KBM-7 (cell line): Measurements from ENCODE around the gene FBN2.

Experiments used
- DNase-seq: peaks from one replicate; pipeline ENCODE4 v3.0.0-alpha.2; 2015
- in situ Hi-C: fragments of 300-500 bp; cut with MboI; formaldehyde crosslinking; loops from 2 replicates; pipeline ENCODE4 v1.14.3; 2020; ENCODE audit warnings: low sequenced_read_pairs, low pct_unique_long_range_greater_than_20kb, mixed read lengths

Gene FBN2

DNA sequence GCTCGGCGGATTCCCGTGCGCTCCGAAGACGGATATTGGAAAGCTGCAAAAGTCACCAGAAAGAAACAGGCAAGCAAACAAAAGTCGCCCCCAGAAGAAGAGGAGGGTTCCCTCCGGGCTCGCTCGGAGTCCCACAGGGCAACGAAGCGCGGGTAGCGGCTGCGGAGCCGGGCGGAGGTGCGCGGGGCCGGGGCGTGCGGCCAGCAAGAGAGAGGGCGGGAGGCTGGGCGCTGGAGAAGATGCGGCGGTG, at the start of gene FBN2:
Gene FBN2 (minus strand): TSS at position 246 of the 250 bp plus-strand sequence. CDS start 642 bp downstream, outside the sequence.
- DNase-seq, result no peak
- in situ Hi-C loops, result no loop called here

DNA sequence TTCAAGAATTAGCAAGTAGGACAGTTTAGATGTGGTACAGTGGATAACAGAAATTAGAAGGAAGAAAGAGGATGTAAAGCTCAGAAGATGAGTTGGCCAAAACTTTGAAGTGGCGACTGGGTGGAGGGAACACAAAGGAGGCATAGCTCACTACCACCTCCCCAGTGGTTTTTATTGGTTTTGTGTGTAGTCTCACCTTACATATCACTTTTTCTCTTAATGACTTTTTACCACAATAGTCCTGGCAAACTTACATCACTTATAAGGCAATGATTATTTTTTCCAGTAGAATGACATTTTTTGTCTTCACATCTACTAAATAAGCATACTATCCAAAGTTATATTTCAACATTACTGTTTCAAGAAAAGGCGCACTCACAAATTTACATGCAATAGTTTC, 49.2 kb upstream of the FBN2 start:
- in situ Hi-C loops, result no loop called here
- no peak for DNase-seq

DNA sequence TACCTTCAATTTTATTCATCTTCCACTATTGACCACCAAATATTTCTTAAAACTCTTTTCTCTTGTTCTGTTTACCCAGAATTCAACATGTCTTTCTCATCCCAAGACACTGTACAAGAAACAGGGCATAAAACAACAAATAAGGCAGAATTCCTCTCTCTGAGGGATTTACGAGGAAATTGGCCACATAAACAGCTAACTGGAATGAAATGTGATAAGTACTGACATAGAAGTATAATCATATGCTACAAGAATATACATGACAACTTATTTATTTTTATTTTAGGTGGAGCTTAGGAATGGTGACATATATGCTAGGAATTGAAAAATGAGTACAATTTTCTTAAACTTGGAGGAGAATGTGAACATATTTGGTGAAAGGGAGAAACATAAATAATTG, 48.8 kb upstream of the FBN2 start:
- in situ Hi-C loops, result no loop called here
- DNase-seq, result no peak

DNA sequence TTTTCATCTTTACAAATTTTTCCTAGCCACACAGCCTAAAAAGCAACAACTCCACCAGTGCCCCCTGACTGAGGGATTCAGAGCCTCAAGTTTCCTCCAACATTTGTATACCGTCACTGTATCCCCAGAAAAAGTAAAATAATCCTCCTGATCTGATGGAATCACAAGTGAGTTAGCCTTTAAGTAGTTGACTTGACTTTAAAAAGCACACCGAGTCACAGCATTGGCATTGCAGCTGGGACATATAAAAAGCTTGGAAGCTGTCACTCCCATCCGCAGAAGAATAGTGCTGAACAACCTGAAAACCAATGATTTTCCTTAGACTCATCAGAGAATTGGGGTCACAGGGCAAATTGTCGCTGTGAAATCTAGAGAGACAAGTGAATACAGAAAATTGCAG, 41.6 kb upstream of the FBN2 start:
- in situ Hi-C loops, result no loop called here
- no peak for DNase-seq

DNA sequence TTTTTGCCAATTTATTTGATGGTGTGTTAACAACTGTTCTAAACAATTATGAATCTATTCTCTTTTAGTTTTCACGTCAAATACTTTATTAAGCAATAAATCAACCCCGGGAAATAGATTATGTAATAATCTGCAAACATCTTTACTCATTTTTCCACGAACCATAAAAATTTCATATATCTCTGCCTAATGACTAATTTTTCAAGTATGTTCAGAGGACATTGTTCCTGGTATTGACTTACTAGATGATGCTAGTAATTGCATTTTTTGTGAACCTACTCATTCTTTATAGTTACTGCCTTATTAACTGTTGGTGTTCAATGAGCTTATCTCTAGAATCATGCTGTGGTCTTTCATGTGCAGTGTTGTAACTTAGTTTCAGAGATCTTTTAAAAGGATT, 41.0 kb upstream of the FBN2 start:
- in situ Hi-C loops, result no loop called here
- DNase-seq, result no peak

DNA sequence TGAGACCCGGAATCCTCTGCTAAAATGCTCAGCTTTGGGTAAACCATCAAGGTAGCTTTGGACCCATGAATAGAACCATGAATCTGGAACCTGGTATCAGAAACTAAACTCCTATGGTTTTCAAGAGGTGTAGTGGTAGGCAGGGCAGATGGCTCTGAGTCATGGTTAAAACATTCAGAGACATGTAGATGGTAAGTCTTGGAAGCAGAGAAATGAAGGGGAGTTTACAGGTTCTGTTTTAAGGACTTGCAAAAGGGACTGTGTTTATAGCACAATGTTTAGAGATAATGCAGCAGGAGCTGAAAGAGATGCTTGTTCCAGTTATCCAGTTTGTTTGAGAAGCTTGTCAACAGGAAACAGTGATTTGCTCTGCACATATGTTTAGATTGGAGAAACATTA, 36.0 kb upstream of the FBN2 start:
- in situ Hi-C loops, result no loop called here
- no peak for DNase-seq

DNA sequence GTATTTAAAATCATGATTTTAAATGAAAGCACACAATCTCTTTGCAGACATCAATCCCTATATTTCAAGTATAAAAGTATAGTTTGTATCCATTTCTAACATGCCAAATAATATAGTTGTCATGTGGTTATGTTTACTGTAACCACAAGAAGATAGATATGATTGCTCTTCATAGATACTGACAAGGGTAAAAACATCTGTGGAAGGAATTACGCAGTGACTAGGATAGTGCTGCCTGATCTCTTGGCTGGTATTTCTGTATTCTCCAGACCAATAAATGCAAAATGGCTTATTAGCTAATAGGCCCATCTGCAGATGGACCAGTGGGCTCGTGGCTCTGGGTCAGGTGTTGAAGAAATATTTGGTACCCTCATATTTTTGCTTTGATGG, 34.9 kb upstream of the FBN2 start:
- in situ Hi-C loops, result no loop called here
- DNase-seq, result no peak

DNA sequence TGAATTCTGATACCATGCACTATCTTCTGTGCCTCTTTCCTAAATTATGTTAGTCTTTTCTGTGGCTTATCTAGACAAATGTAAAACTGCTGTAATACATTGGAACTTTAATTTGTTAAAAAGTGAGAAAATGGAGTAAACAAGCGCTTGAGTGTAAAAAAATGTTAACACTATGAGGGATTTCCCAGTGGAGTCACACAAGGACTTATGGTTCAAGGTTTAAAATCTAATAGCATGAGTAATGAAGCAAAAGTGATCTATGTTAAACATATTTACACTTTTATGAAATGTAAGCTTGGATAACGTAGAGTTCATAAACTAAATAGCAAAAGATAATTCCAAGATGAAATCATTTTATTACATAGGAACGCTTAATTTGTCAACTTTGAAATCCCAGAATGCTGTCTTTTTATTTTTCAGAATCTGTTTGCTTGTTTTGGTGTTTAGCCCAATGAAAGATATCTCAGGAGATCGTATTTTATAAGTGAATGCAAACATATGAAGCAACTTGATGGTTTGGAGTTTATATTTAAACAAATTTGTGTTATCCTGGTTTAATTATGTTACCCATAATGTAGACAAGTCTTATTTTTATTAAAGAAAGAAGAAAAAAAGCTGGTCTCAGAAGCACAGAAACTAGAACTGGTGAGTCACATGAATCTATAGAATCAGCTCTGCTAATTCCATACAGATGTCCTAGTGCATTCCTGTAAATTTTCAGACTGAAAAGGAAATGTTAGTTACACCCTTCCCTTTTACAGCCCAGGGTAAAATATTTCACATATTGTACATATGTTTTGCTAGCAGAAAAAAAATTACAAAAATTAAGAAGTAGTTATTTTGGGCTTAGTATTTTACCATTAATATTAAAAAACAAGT, 34.2 kb upstream of the FBN2 start:
- no peak for DNase-seq
- in situ Hi-C loops, result no loop called here

DNA sequence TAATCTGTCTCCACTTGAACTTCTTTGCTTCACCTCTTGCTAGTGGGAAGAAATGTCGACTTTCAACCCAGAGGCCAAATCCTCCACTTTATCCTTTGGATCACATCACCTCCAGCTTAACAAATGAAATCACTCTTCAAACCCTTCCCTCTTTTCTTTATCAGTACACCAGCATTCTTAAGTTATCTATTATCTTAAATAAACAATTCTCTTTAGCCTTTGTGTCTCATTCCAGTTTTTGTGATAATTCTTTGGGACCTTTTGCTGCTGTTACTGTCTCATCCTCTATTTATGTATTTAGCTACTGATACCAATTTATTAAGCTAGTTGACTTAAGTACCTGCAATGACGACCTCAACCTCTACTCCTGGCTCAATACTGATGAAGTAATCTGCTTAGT, 28.1 kb upstream of the FBN2 start:
- no peak for DNase-seq
- in situ Hi-C loops, result no loop called here

DNA sequence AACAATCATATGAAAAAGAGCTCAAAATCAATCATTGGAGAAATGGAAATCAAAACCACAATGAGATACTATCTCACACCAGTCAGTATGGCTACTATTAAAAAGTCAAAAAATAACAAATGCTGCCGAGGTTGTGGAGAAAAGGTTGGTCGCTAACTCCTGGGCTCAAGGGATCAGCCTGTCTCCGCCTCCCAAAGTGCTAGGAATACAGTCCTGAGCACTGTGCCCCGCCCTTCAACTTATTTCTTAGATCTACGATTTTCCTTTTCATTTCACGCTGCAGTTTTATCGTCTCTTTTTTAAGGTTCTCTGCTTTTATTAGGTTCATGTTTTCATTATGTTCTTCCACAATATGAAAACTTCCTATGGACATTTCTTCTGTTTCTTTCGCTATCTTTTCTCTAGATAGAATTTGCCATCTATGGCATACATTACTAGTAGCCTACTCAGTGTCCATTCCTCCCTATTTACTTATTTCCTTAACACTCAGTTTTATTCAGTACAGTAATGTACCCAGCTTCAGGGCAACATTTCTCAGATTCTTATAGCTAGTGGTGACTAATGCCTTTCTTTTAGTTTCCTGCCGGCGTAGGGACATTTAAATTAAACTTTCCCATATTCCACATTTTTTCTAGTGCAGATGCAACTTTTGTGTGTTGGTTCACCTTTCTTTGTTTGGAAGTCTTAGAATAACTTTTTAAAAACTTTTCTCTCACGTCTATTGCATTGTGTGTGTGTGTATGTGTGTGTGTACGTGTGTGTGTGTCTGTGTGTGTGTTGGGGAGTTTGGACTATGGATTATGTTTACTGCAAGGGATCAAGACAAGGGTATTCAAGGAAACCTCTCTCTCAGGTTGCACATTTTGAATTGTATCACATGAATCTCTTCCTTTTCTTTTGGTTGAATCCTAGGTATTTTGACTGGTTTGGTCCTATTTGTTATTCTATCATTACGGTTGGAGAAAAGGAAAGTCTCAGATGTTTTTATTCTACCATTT, 21.6 kb upstream of the FBN2 start:
- in situ Hi-C loops, result no loop called here
- no peak for DNase-seq

DNA sequence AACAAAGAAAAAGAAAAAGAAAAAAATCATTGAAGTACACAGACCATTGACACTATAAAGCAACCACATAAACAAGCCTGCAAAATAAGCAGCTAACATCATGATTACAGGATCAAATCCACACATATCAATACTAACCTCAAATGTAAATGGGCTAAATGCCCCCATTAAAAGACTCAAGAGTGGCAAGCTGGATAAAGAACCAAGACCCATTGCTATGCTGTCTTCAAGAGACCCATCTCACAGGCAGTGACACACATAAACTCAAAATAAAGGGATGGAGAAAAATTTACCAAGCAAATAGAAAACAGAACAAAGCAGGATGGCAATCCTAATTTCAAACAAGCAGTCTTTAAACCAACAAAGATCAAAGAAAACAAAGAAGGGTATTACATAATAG, 15.7 kb upstream of the FBN2 start:
- DNase-seq, result no peak
- in situ Hi-C loops, result no loop called here

DNA sequence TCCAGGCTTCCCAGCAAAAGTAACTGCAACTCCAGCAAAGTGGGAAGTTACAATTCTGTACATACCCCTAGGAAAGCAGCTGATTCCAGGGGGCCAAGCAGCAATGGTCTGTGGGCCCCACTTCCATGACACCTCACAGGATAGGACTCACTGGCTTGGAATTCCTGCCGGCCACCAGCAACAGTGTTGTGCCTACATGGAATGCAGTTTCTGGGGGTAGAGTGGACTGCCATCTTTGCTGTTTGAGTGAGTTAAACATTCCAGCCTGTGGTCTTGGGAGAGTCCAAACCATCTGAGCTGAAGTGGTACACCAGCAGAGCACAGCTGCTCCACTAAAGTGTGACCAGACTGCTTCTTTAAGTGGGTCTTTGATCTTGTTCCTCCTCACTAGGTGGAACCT, 13.4 kb upstream of the FBN2 start:
- in situ Hi-C loops, result no loop called here
- DNase-seq, result no peak

DNA sequence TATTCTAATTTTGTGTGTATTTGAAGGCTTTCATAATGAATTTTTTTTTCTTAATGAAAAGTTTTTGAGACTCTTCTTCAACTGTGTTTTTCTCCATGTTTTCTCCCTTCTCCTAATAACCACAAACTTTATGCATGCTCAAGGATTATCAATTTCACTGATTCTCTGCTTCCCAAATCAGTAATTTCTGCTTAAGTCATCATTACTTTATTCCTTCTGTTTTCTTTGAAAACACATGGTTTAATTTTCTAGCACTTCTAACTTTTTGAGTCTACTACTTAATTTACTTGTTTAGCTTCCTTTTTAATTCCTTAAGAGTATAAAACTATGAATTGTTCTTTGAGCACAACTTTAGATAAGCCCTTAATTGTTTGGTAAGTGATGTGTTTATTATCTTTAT, 11.5 kb upstream of the FBN2 start:
- in situ Hi-C loops, result no loop called here
- DNase-seq, result no peak

DNA sequence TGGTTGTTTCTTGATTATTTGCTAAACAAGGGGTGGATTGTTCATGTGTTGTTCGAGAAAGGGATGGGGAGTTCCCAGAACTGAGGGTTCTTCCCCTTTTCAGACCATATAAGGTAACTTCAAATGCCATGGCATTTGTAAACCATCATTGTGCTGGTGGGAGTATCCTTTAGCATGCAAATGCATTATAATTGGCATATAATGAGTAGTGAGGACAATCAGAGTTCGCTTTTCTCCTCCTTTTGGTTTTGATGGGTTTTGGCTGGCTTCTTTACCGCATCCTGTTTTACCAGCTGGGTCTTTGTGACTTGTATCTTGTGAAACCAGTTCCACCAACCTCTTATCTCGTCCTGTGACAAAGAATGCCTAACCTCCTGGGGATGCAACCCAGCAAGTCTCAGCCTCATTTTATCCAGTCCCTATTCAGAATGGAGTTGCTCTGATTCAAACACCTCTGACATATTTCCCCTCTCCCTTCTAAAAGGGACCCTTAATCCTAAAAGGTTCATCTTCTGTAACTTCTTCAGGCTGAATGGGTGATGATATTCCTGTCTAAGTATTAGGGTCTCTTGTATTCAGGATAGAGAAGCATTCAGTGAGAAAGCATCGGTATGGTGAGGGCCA, 8.7 kb upstream of the FBN2 start:
- in situ Hi-C loops, result no loop called here

DNA sequence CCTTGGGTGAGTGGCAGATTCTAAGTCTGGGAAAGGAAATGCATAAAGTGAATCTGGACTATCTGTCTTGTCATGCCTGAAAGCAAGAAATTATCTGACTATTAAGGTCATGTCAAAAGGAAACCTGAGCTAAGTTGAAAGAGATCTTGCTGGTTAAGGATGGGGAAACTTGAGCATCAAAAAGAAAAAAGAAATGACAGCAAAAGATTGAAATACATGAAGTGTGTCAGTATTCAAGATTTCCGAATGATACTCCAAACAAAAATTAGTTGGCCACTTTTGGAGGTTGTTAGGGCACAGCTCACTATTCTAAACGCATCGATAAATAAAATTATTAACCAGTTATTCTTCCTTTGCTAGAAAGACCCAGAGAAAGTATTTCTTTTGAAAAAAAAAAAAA, 3.3 kb upstream of the FBN2 start:
- in situ Hi-C loops, result no loop called here
- DNase-seq, result no peak

More for the DNA sequence above, 8.7 kb upstream of the FBN2 start:
- DNase-seq, result no peak

DNA sequence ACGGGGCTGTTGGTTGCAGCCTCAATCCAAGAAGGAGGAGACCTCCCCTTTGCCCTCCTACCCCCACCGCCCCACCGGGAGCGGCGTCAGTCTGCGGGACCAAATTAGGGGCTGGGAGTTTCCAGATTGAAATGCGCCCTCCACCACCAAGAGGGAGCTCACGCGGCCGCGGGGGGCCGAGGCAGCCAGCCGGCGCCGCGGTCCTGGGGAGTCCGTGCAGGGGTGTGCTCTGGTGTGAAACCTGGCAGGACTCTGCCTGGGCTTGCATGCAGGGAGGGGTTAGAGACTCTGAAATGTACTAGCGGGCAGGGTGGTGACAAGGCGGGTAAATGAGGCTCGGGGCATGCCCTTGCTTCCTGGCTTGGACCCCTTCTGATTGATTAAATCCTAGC, 989 bp upstream of the FBN2 start:
- in situ Hi-C loops, result no loop called here
- DNase-seq, result peak; percentile 67

DNA sequence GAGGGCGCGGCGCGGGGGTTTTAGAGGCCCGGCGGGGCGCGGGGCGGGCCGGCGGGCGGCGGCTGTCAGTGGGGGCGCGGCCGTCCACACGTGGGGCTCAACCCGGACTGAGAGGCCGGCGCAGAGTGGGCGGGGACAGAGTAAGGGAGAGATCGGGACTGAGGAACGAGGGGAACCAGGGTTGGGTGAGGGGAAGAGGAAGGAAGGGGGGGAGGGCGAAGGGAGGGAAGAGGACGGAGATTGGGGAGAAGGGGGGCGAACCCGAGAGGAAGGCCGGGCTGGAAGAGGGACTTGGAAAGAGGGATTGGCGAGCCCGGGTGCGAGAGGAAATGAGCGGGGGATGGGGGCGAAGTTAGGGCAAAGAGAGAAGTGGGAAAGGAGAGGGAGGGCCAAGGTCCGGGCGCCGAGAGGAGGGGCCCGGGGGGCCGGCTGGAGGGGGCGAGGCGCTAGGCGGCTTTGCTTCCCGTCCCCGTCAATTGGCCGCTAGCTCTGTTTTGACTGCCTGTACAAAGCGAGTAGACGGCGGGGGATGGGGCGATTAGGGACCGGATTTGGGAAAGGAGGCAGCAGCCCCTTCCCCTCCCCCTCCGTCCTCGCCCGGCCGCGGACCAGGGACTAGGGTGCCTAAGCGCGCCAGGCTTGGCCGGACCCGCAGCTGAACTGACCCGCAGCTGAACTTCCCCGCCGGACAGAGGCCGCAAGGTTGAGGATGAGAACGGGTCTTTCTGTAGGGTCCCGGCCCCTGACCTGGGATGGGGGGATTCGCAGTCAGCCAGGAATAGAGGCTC, 399 bp upstream of the FBN2 start:
- DNase-seq, result peak; percentile 86
- in situ Hi-C loops, result no loop called here

DNA sequence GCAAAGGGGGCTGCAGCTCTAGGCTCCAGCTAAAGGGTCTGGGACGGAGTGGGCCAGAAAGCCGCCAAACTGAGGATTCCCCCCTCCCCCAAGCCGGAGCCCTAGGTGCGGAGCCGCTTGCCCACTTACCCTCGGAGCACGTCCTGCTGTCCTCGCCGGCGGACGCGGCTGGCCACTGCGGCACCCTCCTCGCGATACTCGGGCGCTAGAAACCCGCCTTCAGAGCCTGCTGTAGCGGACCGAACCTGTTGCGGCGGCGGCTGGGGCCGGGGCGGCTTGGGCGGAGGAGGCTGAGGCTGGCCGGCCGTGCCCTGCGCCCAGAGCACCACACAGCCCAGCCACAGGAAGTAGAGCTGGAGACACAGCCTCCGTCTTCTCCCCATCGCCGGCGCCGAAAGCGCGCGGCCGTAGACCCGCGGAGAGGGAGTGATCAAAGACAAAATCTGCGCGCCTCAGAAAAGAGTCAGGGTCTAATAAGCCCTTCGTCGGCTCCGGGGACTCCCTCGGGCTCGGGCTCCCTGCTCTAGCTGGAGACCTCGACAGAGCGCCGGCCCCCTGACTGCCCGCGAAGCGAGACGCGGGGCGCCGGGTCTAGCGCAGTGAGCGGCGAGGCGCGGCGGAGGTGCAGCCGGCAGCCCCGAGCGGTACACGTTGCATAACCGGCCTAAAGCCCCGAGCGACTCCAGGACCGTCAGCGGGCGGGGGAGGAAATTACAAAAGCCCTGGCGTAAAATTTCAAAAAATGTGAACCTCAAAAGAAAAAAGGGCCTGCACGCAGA, 635 bp downstream of the FBN2 start:
- in situ Hi-C loops, result no loop called here
- DNase-seq, result peak; percentile 79
